IPS-18a (cell line): ENCODE results near the gene UTS2.

Experiments
- H3K27ac ChIP-seq: one replicate; pipeline ENCODE4 v1.5.1; 2013; ENCODE audit warnings: low read length
- H3K27me3 ChIP-seq: one replicate; pipeline ENCODE4 v1.6.1; 2013; ENCODE audit warnings: mild to moderate bottlenecking, low read length; ENCODE audit not compliant: control insufficient read depth, insufficient read depth
- H3K36me3 ChIP-seq: one replicate; pipeline ENCODE4 v1.6.1; 2013; ENCODE audit warnings: low read depth, low read length; ENCODE audit not compliant: control insufficient read depth
- H3K4me1 ChIP-seq: one replicate; pipeline ENCODE4 v1.6.1; 2013; ENCODE audit warnings: low read depth, low read length; ENCODE audit not compliant: control insufficient read depth
- H3K4me3 ChIP-seq: one replicate; pipeline ENCODE4 v1.5.1; 2013; ENCODE audit warnings: low read length
- H3K9ac ChIP-seq: one replicate; pipeline ENCODE4 v1.6.1; 2013; ENCODE audit warnings: mild to moderate bottlenecking, low read length, moderate library complexity
- H3K9me3 ChIP-seq: one replicate; pipeline ENCODE4 v1.6.1; 2013; ENCODE audit warnings: low read depth, low read length; ENCODE audit not compliant: control insufficient read depth

The UTS2 gene

GRCh38 chr1:7861452-7861851 is 8.6 kb upstream of the UTS2 start:
- no peak overlapping the region for H3K27ac ChIP-seq

GRCh38 chr1:7860130-7860529 is 7.3 kb upstream of the UTS2 start:
- Histone ChIP-seq H3K4me3 (no peak overlapping the region), H3K4me1 (no peaks in the 10 kb centered on the region), H3K27ac (no peak overlapping the region), H3K9me3 (no peaks in the 10 kb centered on the region), H3K36me3 (no peaks in the 10 kb centered on the region), H3K9ac (no peak overlapping the region), H3K27me3 (no peaks in the 10 kb centered on the region)

More at GRCh38 chr1:7861452-7861851, 8.6 kb upstream of the UTS2 start:
- Histone ChIP-seq H3K9ac (no peak overlapping the region), H3K4me3 (no peak overlapping the region), H3K4me1 (no peaks in the 10 kb centered on the region), H3K36me3 (no peaks in the 10 kb centered on the region), H3K27me3 (no peaks in the 10 kb centered on the region), H3K9me3 (no peaks in the 10 kb centered on the region)

- Histone ChIP-seq H3K27ac (no peak overlapping the region), H3K27me3 (no peaks in the 10 kb centered on the region), H3K36me3 (no peaks in the 10 kb centered on the region), H3K9me3 (no peaks in the 10 kb centered on the region), H3K9ac (no peak overlapping the region), H3K4me1 (no peaks in the 10 kb centered on the region), H3K4me3 (no peak overlapping the region)
Measured at GRCh38 chr1:7859406-7859805, 6.5 kb upstream of the UTS2 start.

GRCh38 chr1:7857985-7858384 is 5.1 kb upstream of the UTS2 start:
- H3K4me1 ChIP-seq = peaks cover 5% of the 10 kb centered on the region

GRCh38 chr1:7857000-7857399 is 4.1 kb upstream of the UTS2 start:
- no peak overlapping the region for H3K4me3 ChIP-seq
- no peak overlapping the region for H3K9ac ChIP-seq
- H3K4me1 ChIP-seq = peaks cover 12% of the 10 kb centered on the region
- H3K27ac ChIP-seq = no peak overlapping the region
- no peaks in the 10 kb centered on the region for H3K36me3 ChIP-seq
- H3K27me3 ChIP-seq = no peaks in the 10 kb centered on the region
- H3K9me3 ChIP-seq = no peaks in the 10 kb centered on the region

More at GRCh38 chr1:7857985-7858384, 5.1 kb upstream of the UTS2 start:
- Histone ChIP-seq H3K27ac (no peak overlapping the region), H3K27me3 (no peaks in the 10 kb centered on the region), H3K9ac (no peak overlapping the region), H3K9me3 (no peaks in the 10 kb centered on the region), H3K36me3 (no peaks in the 10 kb centered on the region), H3K4me3 (no peak overlapping the region)

GRCh38 chr1:7856345-7856744 is 3.5 kb upstream of the UTS2 start:
- H3K27me3 ChIP-seq = no peaks in the 10 kb centered on the region
- no peak overlapping the region for H3K4me3 ChIP-seq
- no peaks in the 10 kb centered on the region for H3K9me3 ChIP-seq
- no peaks in the 10 kb centered on the region for H3K36me3 ChIP-seq
- peaks cover 12% of the 10 kb centered on the region for H3K4me1 ChIP-seq
- no peak overlapping the region for H3K9ac ChIP-seq
- no peak overlapping the region for H3K27ac ChIP-seq

- Histone ChIP-seq H3K4me3 (no peak overlapping the region), H3K9ac (no peak overlapping the region), H3K27ac (no peak overlapping the region), H3K36me3 (no peaks in the 10 kb centered on the region), H3K27me3 (no peaks in the 10 kb centered on the region), H3K9me3 (no peaks in the 10 kb centered on the region), H3K4me1 (peaks cover 12% of the 10 kb centered on the region)
Measured at GRCh38 chr1:7853684-7854026, 790 bp upstream of the UTS2 start.

GRCh38 chr1:7850786-7851185 is 2.1 kb downstream of the UTS2 start:
- H3K4me3 ChIP-seq = no peak overlapping the region
- H3K9me3 ChIP-seq = no peaks in the 10 kb centered on the region
- peaks cover 12% of the 10 kb centered on the region for H3K4me1 ChIP-seq
- H3K9ac ChIP-seq = no peak overlapping the region
- H3K27me3 ChIP-seq = no peaks in the 10 kb centered on the region
- no peak overlapping the region for H3K27ac ChIP-seq
- H3K36me3 ChIP-seq = no peaks in the 10 kb centered on the region

- no peak overlapping the region for H3K27ac ChIP-seq
Measured at GRCh38 chr1:7847599-7847998, 5.3 kb downstream of the UTS2 start.

GRCh38 chr1:7846656-7847055 is 6.2 kb downstream of the UTS2 start:
- Histone ChIP-seq H3K36me3 (peaks cover 5% of the 10 kb centered on the region), H3K27ac (no peak overlapping the region), H3K4me1 (no peaks in the 10 kb centered on the region), H3K4me3 (no peak overlapping the region), H3K27me3 (no peaks in the 10 kb centered on the region), H3K9me3 (no peaks in the 10 kb centered on the region), H3K9ac (no peak overlapping the region)

More at GRCh38 chr1:7847599-7847998, 5.3 kb downstream of the UTS2 start:
- Histone ChIP-seq H3K4me3 (no peak overlapping the region), H3K9me3 (no peaks in the 10 kb centered on the region), H3K4me1 (peaks cover 4% of the 10 kb centered on the region), H3K27me3 (no peaks in the 10 kb centered on the region), H3K36me3 (peaks cover 5% of the 10 kb centered on the region), H3K9ac (no peak overlapping the region)

GRCh38 chr1:7845761-7846160 is 7.1 kb downstream of the UTS2 start:
- Histone ChIP-seq H3K36me3 (peaks cover 5% of the 10 kb centered on the region), H3K4me3 (no peak overlapping the region), H3K27ac (no peak overlapping the region), H3K9me3 (no peaks in the 10 kb centered on the region), H3K27me3 (no peaks in the 10 kb centered on the region), H3K4me1 (no peaks in the 10 kb centered on the region), H3K9ac (no peak overlapping the region)

- no peaks in the 10 kb centered on the region for H3K4me1 ChIP-seq
- no peak overlapping the region for H3K4me3 ChIP-seq
- no peaks in the 10 kb centered on the region for H3K27me3 ChIP-seq
- H3K9me3 ChIP-seq = peaks cover 7% of the 10 kb centered on the region
- peaks cover 9% of the 10 kb centered on the region for H3K36me3 ChIP-seq
- H3K9ac ChIP-seq = no peak overlapping the region
- no peak overlapping the region for H3K27ac ChIP-seq
Measured at GRCh38 chr1:7842517-7842916, 10.3 kb downstream of the UTS2 start.
